Measurements from ENCODE around the gene IMMP2L.
"Not testable (repeated sequence)": the region's sequence is repeated elsewhere in the genome, so short reads cannot be mapped to it uniquely, and the experiment has no call there.

Gene IMMP2L

GRCh38 chr7:111460695-111461094, 101.6 kb downstream of the IMMP2L start:
- DNase-seq (ENCODE audit: low spot score) = no peak

GRCh38 chr7:111459757-111460280, 102.5 kb downstream of the IMMP2L start:
- no peak for DNase-seq (ENCODE audit: low spot score)

- DNase-seq (ENCODE audit: low spot score) = no peak
Observed at GRCh38 chr7:111459065-111459756, 103.1 kb downstream of the IMMP2L start.

- not testable (repeated sequence) for DNase-seq (ENCODE audit: low spot score)
Observed at GRCh38 chr7:111450705-111451104, 111.6 kb downstream of the IMMP2L start.

GRCh38 chr7:111447502-111447901, 114.8 kb downstream of the IMMP2L start:
- DNase-seq (ENCODE audit: low spot score) = not testable (repeated sequence)

- no peak for DNase-seq (ENCODE audit: low spot score)
Observed at GRCh38 chr7:111439977-111440376, 122.3 kb downstream of the IMMP2L start.

GRCh38 chr7:111438369-111439289, 123.7 kb downstream of the IMMP2L start:
- DNase-seq (ENCODE audit: low spot score) = peak; percentile 32

GRCh38 chr7:111437736-111438135, 124.6 kb downstream of the IMMP2L start:
- no peak for DNase-seq (ENCODE audit: low spot score)

- DNase-seq (ENCODE audit: low spot score) = no peak
Observed at GRCh38 chr7:111436608-111437007, 125.7 kb downstream of the IMMP2L start.

GRCh38 chr7:111433426-111433825, 128.9 kb downstream of the IMMP2L start:
- no peak for DNase-seq (ENCODE audit: low spot score)

- DNase-seq (ENCODE audit: low spot score) = no peak
Observed at GRCh38 chr7:111429781-111430180, 132.5 kb downstream of the IMMP2L start.

GRCh38 chr7:111424768-111425167, 137.5 kb downstream of the IMMP2L start:
- peak; percentile 23 for DNase-seq (ENCODE audit: low spot score)

GRCh38 chr7:111414374-111414773, 147.9 kb downstream of the IMMP2L start:
- DNase-seq (ENCODE audit: low spot score) = no peak

GRCh38 chr7:111413739-111414138, 148.6 kb downstream of the IMMP2L start:
- DNase-seq (ENCODE audit: low spot score) = no peak

- no peak for DNase-seq (ENCODE audit: low spot score)
Observed at GRCh38 chr7:111410899-111411298, 151.4 kb downstream of the IMMP2L start.

- peak; percentile 17 for DNase-seq (ENCODE audit: low spot score)
Observed at GRCh38 chr7:111409714-111410422, 152.4 kb downstream of the IMMP2L start.

- DNase-seq (ENCODE audit: low spot score) = no peak
Observed at GRCh38 chr7:111408724-111409123, 153.6 kb downstream of the IMMP2L start.

GRCh38 chr7:111407258-111407657, 155.0 kb downstream of the IMMP2L start:
- no peak for DNase-seq (ENCODE audit: low spot score)

GRCh38 chr7:111405621-111406020, 156.7 kb downstream of the IMMP2L start:
- DNase-seq (ENCODE audit: low spot score) = no peak

GRCh38 chr7:111401516-111401915, 160.8 kb downstream of the IMMP2L start:
- peak; percentile 4 for DNase-seq (ENCODE audit: low spot score)

GRCh38 chr7:111400088-111400487, 162.2 kb downstream of the IMMP2L start:
- DNase-seq (ENCODE audit: low spot score) = no peak

- no peak for DNase-seq (ENCODE audit: low spot score)
Observed at GRCh38 chr7:111394891-111395290, 167.4 kb downstream of the IMMP2L start.

Data from AG08396 (cell line).